ENCODE data around the gene LMOD1.
"Not testable (repeated sequence)": the region's sequence is repeated elsewhere in the genome, so short reads cannot be mapped to it uniquely, and the experiment has no call there.

LMOD1 gene

DNA sequence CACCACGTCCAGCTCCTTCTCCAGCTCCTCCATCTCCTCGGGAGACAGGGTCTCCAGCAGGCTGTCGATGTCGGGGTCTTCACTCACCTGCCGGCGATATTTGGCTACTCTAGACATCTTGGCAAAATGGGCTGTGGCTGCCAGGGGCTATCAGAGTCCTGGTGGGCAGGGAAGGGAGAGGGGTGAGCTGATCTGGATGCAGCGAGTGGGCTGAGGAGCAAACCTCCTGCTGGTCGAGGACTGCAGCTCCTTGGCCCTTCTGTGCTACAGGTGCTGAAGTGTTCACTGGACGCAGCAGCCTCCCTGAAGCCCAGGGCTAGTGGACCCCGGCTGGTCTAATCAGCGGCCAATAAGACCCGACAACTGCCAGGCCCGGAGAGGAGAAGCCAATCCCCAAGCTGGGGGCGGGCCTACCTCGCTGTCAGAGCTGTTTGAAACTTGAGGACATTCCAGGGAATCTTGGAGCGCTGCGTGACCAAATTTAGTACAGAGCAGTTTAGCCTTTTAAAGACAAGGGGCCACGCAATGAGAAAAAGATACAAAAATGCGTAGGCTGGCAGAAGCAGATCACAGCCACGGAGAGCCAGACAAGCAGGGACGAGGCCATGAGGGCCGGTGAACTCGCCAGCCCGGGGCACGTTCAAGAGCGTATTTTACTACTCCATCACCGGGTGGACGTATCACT is at the start of gene LMOD1:
Gene LMOD1 (minus strand): TSS at position 325 of the 685 bp plus-strand sequence. CDS start 208 bp downstream, at position 117.
- peak; percentile 85 for DNase-seq (ENCODE audit: low read depth)

DNA sequence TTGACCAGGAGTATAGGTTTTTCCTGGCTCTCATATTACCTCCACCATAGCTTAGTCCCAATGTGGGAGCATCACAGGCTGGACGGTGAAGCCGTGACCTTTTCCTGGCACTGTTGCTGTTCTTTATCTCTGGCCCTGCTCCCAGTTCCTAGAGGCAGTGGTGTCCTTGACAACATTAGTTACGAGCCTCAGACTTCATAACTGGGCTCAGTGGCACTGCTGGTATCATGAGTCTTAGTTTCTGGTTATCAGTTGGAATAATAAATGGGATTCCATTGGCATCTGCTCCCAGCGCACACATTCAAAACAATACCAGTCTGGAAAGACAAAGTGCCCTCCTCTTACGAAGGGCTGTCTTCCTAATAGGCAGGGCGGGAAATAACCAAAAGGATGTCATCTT is 44.1 kb upstream of the LMOD1 start:
- no peak for DNase-seq (ENCODE audit: low read depth)

DNA sequence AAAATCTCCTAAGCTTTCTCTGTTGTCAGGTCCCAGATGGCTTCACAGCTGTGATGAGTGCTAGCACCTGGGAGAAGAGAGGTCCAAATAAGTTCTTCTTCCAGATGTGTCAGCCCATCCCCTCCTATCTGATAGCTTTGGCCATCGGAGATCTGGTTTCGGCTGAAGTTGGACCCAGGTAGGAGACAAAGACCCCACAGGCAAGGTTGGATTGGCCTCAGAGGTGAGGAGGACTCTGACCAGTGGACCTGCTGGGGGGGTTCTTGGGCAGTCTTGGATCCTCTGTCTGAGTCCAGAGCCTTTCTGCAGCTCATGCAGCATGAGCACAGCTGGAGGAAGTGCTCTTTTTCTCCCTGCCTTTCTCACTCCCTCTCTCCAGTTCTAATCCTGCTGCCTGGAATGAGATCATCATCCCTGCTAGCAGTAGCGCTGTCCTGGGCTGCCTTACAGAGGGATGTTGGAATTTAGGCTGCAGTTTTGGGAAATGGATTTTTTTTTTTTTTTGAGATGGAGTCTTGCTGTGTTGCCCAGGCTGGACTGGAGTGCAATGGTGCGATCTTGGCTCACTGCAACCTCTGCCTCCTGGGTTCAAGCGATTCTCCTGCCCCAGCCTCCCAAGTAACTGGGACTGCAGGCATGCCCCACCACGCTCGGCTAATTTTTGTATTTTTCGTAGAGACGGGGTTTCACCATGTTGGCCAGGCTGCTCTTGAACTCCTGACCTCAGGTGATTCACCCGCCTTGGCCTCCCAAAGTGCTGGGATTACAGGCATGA is 43.2 kb upstream of the LMOD1 start:
- no peak for DNase-seq (ENCODE audit: low read depth)

DNA sequence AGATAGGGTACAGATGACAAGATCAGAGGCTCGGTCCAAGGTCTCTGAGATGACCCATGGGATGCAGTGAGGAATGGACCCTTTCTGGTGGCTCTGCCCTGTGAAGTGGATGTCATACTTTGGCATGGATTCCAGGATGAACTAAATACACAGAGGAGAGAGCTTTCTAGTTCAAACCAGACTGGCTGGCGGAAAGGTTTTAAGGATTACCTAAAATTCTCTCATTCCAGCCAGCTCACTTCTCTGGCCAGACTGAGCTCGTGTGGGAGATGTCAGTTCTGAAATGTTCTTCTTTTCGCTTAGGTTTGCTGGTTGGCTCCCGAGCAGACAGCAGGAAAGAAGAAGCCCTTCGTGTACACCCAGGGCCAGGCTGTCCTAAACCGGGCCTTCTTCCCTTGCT is 42.3 kb upstream of the LMOD1 start:
- no peak for DNase-seq (ENCODE audit: low read depth)

DNA sequence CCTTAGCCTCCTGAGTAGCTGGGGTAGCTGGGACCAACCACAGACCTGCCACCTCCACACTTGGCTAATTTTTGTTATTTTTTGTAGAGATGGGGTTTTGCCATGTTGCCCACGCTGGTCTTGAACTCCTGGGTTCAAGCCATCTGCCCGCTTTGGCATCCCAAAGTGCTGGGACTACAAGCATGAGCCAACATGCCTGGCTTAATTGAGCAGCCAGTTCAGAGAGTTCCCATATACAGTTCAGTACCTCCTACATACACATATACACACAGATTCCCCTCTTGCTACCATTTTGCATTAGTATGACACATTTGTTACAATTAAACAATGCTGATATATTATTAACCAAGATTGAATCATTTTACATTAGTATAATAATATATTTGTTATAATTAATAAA is 39.0 kb upstream of the LMOD1 start:
- DNase-seq (ENCODE audit: low read depth) = no peak

DNA sequence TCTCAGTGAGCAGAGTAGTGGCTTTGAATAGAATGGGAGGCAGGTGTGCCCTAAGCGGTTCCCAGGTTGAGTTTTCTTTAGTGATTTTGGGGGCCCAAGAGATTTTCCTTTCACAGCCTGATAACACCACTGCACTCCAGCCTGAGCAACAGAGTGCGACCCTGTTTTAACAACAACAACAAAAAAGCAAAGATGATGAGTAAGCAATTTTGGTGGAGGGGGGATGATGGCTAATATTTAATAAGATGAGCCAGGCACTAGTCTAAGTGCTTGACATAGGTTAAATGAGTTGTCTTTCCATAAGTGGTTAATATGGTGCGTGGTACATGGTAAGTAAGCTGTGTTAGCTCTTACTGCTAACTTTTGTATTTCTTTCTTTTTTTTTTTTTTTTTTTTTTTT is 38.1 kb upstream of the LMOD1 start:
- DNase-seq (ENCODE audit: low read depth) = no peak

DNA sequence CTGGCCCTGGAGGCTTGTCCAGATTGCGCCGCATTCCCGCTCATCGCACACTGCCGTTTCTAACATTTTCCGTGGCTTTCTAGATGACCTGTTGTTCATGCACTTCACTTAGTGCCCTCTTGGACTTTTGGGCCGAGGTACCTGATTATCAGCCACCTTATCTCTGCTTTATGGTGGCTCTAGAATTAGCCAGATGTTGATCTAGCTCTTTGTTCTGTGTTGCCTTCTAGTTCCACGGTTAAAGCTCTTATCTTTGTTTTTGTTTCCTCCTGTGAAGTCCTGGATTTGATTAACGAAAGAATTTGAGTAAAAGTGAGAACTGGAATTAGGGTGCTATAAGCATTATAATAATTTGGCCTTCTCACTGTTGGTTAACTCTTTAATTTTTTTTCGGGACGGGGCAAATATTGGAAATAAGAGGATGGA is 37.0 kb upstream of the LMOD1 start:
- no peak for DNase-seq (ENCODE audit: low read depth)

DNA sequence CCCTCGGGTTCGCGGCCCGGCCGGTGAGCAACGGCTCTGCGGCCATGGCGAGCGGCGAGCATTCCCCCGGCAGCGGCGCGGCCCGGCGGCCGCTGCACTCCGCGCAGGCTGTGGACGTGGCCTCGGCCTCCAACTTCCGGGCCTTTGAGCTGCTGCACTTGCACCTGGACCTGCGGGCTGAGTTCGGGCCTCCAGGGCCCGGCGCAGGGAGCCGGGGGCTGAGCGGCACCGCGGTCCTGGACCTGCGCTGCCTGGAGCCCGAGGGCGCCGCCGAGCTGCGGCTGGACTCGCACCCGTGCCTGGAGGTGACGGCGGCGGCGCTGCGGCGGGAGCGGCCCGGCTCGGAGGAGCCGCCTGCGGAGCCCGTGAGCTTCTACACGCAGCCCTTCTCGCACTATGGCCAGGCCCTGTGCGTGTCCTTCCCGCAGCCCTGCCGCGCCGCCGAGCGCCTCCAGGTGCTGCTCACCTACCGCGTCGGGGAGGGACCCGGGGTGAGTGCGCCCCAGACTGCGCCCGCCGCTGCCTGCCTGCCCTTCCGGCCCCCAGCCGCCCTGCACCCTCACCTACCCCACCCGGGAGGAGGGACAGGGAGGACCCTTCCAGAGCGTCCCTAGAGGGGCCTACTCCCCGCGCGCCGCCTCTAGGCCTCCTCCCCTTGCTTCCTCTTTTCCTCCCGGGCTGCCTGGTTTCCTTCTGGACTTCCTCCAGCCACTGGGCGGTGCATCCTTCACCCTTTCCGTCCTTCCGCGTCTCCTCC is 36.5 kb upstream of the LMOD1 start, which contains the start of gene RNPEP:
Gene RNPEP (plus strand): TSS at position 26 of the 757 bp plus-strand sequence. CDS start 19 bp downstream, at position 45.
- DNase-seq (ENCODE audit: low read depth) = peak; percentile 73

DNA sequence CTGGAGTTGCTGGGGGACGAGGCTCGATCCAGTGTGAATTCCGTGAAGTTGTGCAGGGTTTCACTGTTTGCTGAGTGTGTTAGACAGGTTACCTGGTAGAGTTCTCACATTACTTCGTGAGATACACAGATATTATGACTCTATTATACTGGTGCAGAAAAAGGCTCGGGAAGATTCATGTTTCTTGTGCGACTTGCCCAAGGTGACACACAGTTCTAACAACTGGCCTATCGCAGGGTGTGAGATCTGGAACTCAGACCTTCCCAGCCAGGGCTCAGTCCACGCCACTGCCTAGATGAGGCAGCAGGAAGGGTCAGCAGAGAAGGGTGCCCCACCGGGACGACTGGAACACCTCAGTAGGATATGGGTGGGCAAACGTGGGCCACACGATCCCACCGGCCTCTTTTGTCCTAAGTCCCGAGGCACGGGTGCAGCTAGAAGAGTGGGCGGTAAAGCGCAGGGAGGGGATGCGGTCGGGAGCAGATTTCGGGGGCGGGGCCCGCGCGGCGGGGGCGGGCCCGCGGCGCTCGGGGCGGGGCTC is 35.8 kb upstream of the LMOD1 start:
- DNase-seq (ENCODE audit: low read depth) = no peak

DNA sequence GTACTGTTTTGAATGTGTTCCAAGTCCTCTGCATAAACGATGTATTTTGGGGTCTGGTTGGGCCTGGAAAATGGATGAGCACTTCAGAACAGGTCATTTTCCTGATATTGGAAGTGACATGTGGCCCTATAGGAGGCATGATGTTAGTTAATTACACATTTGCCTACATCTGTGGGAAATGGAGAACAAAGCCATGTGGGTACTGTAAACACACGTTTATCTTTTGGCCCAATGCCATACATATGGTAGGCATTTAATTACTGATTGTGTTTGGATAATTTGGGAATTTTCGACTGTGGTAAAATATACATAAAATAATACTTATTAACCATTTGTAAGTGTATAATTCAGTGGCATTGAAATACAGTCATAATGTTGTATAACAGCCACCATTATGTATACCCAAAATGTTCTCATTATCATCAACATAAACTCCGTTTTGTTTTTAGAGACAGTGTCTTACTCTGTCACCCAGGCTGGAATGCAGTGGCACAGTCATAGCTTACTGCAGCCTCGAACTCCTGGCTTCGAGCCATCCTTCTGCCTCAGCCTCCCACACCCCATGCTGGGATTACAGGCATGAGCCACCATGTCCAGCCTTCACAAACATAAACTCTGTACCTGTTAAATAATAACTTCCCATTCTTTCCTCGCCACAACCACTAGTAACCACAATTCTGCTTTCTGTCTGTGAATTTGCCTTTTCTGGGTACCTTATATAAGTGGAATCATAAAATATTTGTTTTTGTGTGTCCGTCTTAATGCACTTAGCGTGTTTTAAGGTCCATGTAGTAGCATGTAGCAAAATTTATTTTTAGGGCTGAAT is 24.2 kb upstream of the LMOD1 start:
- DNase-seq (ENCODE audit: low read depth) = no peak

DNA sequence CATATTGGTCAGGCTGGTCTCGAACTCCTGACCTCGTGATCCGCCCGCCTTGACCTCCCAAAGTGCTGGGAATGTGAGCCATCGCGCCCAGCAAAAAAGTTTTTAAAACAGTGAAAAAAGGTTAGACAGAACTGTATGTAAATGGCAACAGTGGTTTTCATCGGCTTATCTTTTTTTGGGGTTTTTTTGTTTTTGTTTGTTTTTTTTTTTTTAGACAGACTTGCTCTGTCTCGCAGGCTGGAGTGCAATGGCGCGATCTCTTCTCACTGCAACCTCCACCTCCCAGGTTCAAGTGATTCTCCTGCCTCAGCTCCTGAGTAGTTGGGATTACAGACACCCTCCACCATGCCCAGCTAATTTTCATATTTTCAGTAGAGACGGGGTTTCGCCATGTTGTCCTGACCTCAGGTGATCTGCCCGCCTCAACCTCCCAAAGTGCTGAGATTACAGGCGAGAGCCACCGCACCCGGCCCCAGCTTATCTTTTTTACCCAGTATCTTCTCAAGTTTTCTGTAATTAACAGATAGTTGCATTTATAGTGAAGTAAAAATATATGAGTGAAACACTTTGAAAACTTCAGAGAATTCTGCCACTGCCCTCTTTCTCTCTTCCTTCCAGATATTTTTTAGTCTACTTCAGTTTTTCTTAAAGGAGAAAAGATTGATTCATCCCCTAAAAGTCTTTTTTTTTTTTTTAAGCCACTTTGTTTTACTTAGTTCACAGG is 22.0 kb upstream of the LMOD1 start:
- no peak for DNase-seq (ENCODE audit: low read depth)

DNA sequence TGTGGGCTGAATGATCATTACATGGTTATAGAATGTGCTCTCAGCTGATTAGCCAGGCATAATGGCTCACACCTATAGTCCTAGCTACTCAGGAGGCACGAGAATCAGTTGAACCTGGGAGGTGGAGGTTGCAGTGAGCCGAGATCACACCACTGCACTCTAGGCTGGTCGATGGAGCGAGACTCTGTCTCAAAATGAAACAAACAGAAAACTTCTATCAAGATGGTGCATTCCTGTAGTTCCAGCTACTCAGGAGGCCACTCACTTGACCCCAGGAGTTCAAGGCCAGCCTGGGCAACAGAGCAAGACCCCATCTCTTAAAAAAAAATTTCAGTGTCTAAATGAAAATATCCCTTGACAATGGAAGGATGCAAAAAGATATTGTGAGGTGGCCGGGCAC is 19.8 kb upstream of the LMOD1 start:
- DNase-seq (ENCODE audit: low read depth) = no peak

DNA sequence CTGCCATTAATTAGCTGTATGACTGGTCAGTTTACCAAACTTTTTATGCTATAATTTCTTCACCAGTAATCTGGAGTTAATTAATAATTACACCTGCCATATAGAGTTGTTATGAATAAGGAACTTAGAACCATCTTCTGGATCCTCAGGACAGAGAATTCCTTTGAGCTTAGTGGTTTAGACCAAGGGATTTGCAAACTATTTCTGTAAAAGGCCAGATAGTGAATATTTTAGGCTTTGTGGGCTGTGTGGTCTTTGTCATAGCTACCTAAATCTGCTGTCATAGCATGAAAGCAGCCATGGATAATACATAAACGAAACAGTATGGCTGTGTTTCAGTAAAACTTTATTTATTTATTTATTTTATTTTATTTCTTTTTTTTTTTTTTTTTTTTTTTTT is 17.9 kb upstream of the LMOD1 start:
- DNase-seq (ENCODE audit: low read depth) = no peak

DNA sequence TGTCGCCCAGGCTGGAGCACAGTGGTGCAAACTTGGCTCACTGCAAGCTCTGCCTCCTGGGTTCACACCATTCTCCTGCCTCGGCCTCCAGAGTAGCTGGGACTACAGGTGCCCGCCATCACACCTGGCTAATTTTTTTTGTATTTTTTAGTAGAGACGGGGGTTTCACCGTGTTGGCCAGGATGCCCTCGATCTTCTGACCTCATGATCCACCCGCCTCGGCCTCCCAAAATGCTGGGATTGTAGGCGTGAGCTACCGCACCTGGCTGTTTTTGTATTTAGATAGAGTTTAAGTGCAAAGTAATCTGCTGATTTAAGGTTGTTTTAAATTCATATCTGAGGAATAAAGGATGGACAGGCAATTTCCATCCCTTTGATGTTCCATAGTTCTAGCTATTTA is 16.0 kb upstream of the LMOD1 start:
- not testable (repeated sequence) for DNase-seq (ENCODE audit: low read depth)

DNA sequence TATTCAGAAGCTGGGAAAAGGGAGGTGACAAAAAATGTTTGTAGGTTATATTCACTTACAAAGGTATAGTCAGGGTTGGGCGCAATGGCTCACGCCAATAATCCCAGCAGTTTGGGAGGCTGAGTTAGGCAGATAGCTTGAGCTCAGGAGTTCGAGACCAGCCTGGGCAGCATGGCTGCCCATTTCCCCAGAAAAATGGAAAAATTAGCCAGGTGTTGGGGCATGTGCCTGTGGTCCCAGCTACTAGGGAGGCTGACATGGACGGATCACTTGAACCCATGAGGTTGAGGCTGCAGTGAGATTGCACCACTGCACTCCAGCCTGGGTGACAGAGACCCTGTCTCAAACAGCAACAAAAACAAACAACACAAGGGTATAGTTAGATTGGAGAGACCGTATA is 12.0 kb upstream of the LMOD1 start:
- DNase-seq (ENCODE audit: low read depth) = no peak

DNA sequence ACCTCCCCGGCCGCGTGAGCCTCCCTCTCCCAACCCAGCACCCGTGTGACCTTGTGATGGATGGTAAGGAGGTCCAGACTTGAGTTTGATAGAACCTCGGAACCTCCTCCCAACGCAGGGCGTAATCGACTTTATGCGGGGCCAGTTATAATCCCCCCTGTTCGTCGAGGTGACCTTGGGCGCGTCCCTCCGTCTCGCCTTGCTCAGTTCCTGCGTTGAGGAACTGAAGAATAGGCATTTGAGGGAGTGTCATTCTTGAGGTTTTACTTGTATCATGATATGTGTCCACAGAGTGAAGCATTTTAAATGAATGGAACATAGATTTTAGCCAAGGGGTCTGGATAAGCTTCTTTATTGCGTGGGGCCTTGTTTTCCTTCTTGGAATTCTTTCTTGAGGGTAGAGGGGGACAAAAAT is 9.4 kb upstream of the LMOD1 start:
- no peak for DNase-seq (ENCODE audit: low read depth)

DNA sequence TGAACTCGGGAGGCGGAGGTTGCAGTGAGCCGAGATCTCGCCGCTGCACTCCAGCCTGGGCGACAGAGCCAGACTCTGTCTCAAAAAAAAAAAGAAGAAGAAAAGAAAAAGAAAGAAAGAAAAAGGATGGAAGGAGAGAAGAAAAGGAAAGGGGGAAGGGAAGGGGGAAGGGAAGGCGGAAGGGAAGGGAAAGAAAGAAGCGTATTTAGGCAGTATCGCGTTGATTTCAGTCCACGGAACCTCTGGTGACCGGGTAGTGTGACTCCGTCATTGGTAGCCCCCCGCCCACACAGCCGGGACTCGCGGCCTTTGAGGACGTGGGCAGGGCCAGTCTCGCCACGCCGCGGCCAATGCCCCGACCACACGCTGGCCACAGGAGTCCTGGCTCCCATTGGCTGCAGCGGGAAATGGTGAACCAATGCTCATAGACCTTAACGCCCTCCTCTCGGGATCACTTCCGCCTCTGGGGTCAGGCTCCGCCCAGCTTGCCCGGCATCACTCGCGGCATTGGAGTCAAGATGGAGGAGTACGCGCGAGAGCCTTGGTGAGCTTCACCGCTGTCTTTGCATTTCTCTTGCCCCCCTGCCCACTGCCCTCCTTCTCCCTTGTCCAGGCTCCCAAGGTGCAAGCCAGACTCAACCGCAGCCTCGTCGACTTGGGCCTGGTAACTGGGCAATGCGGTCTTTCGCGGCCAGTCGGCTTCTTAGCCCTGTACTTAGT is 8.8 kb upstream of the LMOD1 start, which contains the start of gene TIMM17A:
Gene TIMM17A (plus strand): TSS at position 495 of the 720 bp plus-strand sequence. CDS start 24 bp downstream, at position 519.
- DNase-seq (ENCODE audit: low read depth) = peak; percentile 99

DNA sequence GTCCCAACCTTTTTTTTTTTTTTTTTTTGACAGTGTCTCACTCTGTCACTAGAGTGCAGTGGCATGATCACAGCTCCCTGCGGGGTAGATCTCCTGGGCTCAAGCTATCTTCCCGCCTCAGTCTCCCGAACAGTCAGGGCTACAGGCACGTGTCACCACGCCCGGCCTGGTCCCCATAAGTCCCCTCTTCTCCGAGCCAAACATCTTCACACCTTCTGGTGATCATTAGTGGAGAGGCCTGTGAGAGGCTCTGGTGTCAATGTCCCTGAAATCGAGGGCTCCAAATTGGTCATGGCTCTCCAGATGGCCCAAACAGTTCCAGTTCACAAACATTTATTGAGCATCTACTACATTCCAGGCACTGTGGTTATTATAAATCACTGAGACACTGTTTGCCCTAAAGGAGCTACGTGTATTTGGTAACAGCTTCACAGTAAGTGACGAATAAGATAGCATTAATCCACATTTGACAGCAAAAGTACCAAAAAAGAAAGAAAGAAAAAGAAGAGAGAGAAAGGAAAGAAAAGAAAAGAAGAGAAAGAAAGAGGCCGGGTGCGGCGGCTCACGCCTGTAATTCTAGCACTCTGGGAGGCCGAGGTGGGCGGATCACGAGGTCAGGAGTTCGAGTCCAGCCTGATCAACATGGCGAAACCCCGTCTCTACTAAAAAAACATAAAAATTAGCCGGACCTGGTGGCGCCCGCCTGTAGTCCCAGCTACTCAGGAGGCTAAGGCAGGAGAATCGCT is 8.1 kb upstream of the LMOD1 start:
- no peak for DNase-seq (ENCODE audit: low read depth)

DNA sequence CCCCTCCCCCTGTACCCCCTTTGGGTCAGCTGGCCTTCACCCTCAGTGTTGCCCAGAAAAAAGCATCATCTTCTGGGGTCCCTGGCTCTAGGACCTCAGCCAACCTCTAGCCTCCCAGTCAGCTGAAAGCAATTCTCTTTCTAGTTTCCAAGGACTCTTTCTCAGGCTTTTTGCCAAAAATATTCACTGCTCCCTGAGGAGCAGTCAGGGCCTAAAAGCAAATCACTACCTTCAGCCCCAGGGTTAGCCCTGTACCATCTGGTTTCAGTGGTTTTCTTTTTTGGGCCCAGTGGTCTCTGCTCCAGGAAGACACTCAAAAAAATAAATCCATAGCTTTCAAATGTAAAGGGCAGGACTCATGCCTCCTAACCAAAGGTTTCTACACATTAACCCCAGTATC is 3.1 kb upstream of the LMOD1 start:
- DNase-seq (ENCODE audit: low read depth) = peak; percentile 34

DNA sequence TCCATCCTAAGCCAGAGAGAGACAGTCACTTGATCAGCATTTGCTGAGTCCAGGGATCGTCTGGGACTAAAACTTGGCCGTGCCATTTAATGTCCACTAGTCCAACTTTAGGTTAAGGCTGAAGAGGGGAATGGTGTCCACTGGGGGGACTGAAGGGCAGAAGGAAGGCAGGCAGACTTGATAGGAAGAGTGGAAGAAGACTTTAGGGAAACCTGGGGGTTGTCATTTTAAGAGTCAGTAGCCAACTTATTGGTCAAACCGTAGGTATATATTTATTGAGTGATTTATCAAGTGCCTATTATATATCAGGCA is 1.3 kb upstream of the LMOD1 start:
- no peak for DNase-seq (ENCODE audit: low read depth)
